ENCODE measurements around the gene CAP2. TPM values are rescaled to one million over a fixed set of nuclear protein-coding genes. Genes with fewer than 3 reads are reported as not detected.

CAP2 gene
- total and polyA plus RNA-seq, 9 of the 15 experiments (the other 6 are each of a cell fraction or from before 2014, with no cell fraction given): not detected

- TF ChIP-seq NR2C2 (CRISPR knock-in tag; IDR thresholded peaks at IDR 0.05) (no peak), NR2C2 (tag; IDR thresholded peaks at IDR 0.05) (no peak), ZNF175 (CRISPR knock-in tag; IDR thresholded peaks at IDR 0.05; ENCODE audit: low read depth) (peak; percentile 35), PRDM10 (IDR thresholded peaks at IDR 0.05; ENCODE audit: partially characterized antibody) (no peak), GTF2B (IDR thresholded peaks at IDR 0.05; ENCODE audit: extremely low read depth, insufficient read length) (no peak)
Measured at GRCh38 chr6:17389274-17389847, 4.0 kb upstream of the CAP2 start (continued).

- intact Hi-C loops (cut with micrococcal nuclease): no loop called here
- H3K27me3 ChIP-seq (ENCODE audit: control insufficient read depth in 2 of 2, insufficient read depth in 2 of 2, low read length in 2 of 2): peaks cover 28 to 35% of the 10 kb centered on the region in 2 experiments; a peak in 4 of 5 replicates
- 6% methylated on average over 3 of the region's 3 CpGs for WGBS (ENCODE audit: insufficient coverage, low coverage, missing lambda C conversion rate)
Measured at GRCh38 chr6:17390276-17390675, 3.1 kb upstream of the CAP2 start.

More at GRCh38 chr6:17390276-17390675, 3.1 kb upstream of the CAP2 start:
- TF ChIP-seq ZNF239 (CRISPR knock-in tag; IDR thresholded peaks at IDR 0.05) (no peak), MCM5 (IDR thresholded peaks at IDR 0.05; ENCODE audit: low read depth) (no peak), PREB (CRISPR knock-in tag; IDR thresholded peaks at IDR 0.05) (no peak), MEIS2 (IDR thresholded peaks at IDR 0.05; ENCODE audit: partially characterized antibody) (peak; percentile 15), STAT5A (IDR thresholded peaks at IDR 0.05; ENCODE audit: borderline replicate concordance, low read length) (no peak), CREM (IDR thresholded peaks at IDR 0.05; ENCODE audit: low read depth) (0 out of 2 replicates have a peak, but pooled peaks have one; percentile 13), TEAD2 (tag; IDR thresholded peaks at IDR 0.05) (no peak)
- Histone ChIP-seq H3K9me3 (replicated peaks; ENCODE audit: control insufficient read depth, insufficient read depth, low read depth, low read length) (no peaks in the 10 kb centered on the region), H3K4me3 (no peak overlapping the region), H3K79me2 (ENCODE audit: control insufficient read depth, insufficient read depth, low read length) (no peaks in the 10 kb centered on the region), H3K9ac (ENCODE audit: insufficient read depth in 1 of 2, low read depth in 2 of 2, low read length in 2 of 2) (no peak overlapping the region), H4K20me1 (replicated peaks; ENCODE audit: control insufficient read depth, insufficient read depth, low read length) (no peaks in the 10 kb centered on the region), H2AFZ (ENCODE audit: low read depth, low read length) (no peak overlapping the region), H3K36me3 (ENCODE audit: control insufficient read depth, insufficient read depth, low read length) (no peaks in the 10 kb centered on the region), H3K4me2 (ENCODE audit: insufficient read depth, low read length) (no peak overlapping the region), H3K27ac (ENCODE audit: extremely low read depth, low read depth, low read length) (no peak overlapping the region), H3K9me1 (ENCODE audit: control insufficient read depth, insufficient read depth, low read length) (no peaks in the 10 kb centered on the region), H3K4me1 (replicated peaks in 1 of 2; ENCODE audit: control insufficient read depth in 2 of 2, insufficient read depth in 2 of 2, low read length in 2 of 2) (peaks cover 0 to 8% of the 10 kb centered on the region in 2 experiments; a peak in 2 of 5 replicates)
- POLR2A ChIA-PET: no interaction called here
- BruUV-seq (replicated peaks): no TSS peak
- CTCF ChIA-PET (ENCODE audit: low intra/inter-chr PET ratio): no interaction called here
- DNase-seq (ENCODE audit: extremely low read depth in 1 of 4, low spot score in 3 of 4): no peak
- no peak for ATAC-seq
- no peak for FAIRE-seq
- in situ Hi-C loops (cut with MboI): no loop called here
